Peyer's patch (tissue), 4 donors: ENCODE measurements around the gene SLC6A9.

Experiments
- CTCF ChIP-seq, 6 experiments: fragments of 450-650 bp in 4 of 6; fragments of 200-600 bp in 2 of 6; sonication (generic) in 1 of 6; IDR thresholded peaks; one replicate each; pipeline ENCODE4 v1.5.1; 2017 to 2019; ENCODE audit warnings: antibody characterized with exemption in 6 of 6, mild to moderate bottlenecking in 3 of 6, moderate library complexity in 1 of 6
- POLR2A ChIP-seq, 2 donors: fragments of 450-650 bp; IDR thresholded peaks; one replicate each; pipeline ENCODE4 v1.5.1; 2017; ENCODE audit warnings: antibody characterized with exemption in 2 of 2, mild to moderate bottlenecking in 2 of 2, moderate library complexity in 2 of 2

GRCh38 chr1:44014365-44015104, 16.7 kb downstream of the SLC6A9 start:
- TF ChIP-seq CTCF (IDR thresholded peaks at IDR 0.05) (no peak), POLR2A (IDR thresholded peaks at IDR 0.05) (no peak)
